Heart left ventricle (tissue), 13 donors: Measurements from ENCODE around the gene AGFG2.

Source experiments
- POLR2A ChIP-seq, 2 donors: fragments of 450-650 bp; IDR thresholded peaks; one replicate each; pipeline ENCODE4 v1.6.1; 2017; ENCODE audit warnings: antibody characterized with exemption in 2 of 2, mild to moderate bottlenecking in 2 of 2, moderate library complexity in 2 of 2
- TF ChIP-seq, protein P1 (sequence below), 12 donors: fragments of 200-600 bp; sonication (generic) in 4 of 12; IDR thresholded peaks; one replicate each; pipeline versions ENCODE4 v1.5.0 to v1.8.0; 2018 to 2022; ENCODE audit warnings: antibody characterized with exemption in 12 of 12, mild to moderate bottlenecking in 5 of 12
- donor health status: ischemic (EF 13 %, LVEDD 7.1; RV severe dilation, severe dysfunction).
- donor health status: DM: no; HTN: yes; CAD: no.
- donor health status: DM: no; HTN: no; CAD: no.
- donor health status: ischemic (EF 25% LVEDD 6.9; RV normal size, moderate dysfunction).
- donor health status: ischemic (EF 25% LVEDD 5.7; RV mildly dilated, moderate dysfunction).
- donor health status: ischemic (EF 35%, LVEDD 5.7; RV mildly dilated, moderate dysfunction).
- donor health status: nonischemic (EF 11% LVEDD 7.7; RV severe dilation, severe dysfunction).
- donor health status: DM: yes; HTN: yes; CAD: no.
- donor health status: PGD.
- donor health status: ischemic (EF 29% LVEDD 5.4; RV normal size, mild dysfunction).
- donor health status: nonischemic (EF 23%, LVEDD 6.1; RV moderate dilation, normal function).

GRCh38 chr7:100563100-100563564 is 24.1 kb downstream of the AGFG2 start:
- TF ChIP-seq, protein P1, sequence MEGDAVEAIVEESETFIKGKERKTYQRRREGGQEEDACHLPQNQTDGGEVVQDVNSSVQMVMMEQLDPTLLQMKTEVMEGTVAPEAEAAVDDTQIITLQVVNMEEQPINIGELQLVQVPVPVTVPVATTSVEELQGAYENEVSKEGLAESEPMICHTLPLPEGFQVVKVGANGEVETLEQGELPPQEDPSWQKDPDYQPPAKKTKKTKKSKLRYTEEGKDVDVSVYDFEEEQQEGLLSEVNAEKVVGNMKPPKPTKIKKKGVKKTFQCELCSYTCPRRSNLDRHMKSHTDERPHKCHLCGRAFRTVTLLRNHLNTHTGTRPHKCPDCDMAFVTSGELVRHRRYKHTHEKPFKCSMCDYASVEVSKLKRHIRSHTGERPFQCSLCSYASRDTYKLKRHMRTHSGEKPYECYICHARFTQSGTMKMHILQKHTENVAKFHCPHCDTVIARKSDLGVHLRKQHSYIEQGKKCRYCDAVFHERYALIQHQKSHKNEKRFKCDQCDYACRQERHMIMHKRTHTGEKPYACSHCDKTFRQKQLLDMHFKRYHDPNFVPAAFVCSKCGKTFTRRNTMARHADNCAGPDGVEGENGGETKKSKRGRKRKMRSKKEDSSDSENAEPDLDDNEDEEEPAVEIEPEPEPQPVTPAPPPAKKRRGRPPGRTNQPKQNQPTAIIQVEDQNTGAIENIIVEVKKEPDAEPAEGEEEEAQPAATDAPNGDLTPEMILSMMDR (IDR thresholded peaks at IDR 0.05) = no peak
- no peak for TF ChIP-seq POLR2A (IDR thresholded peaks at IDR 0.05)
